ENCODE data around the gene METTL3. TPM values are rescaled to one million over a fixed set of nuclear protein-coding genes. Genes with fewer than 3 reads are reported as not detected.
A peak's percentile ranks its signal among the peaks of the same experiment; 100 is the strongest.

The METTL3 gene
- total RNA-seq, 4 donors from 2014 or later = 70.7 to 83.1 (median 75.4) TPM

GRCh38 chr14:21526672-21527317 lies 15.7 kb upstream of the METTL3 start:
- peak; percentile 35 to 40 for DNase-seq
- Histone ChIP-seq H3K4me1 (peaks cover 11 to 20% of the 10 kb centered on the region in 2 donors), H3K27me3 (no peaks in the 10 kb centered on the region), H3K4me3 (replicated peaks in 1 of 3) (peak overlapping the region in 2 of 3 donors; percentile 78 to 91), H3K36me3 (no peaks in the 10 kb centered on the region), H3K27ac (peak overlapping the region; percentile 64 to 74 (median 73)), H3K9me3 (no peaks in the 10 kb centered on the region)
- WGBS, 2 donors = 8 to 12% methylated on average over 13 of the region's 13 CpGs
- intact Hi-C loops (cut with DNase I) = no loop called here
- TF ChIP-seq CTCF (IDR thresholded peaks at IDR 0.05) (no peak), POLR2A (IDR thresholded peaks at IDR 0.05) (no peak)

GRCh38 chr14:21525962-21526671 lies 15.0 kb upstream of the METTL3 start, which contains the start of gene SALL2:
SALL2 (minus strand) TSS chr14:21526346; CDS start chr14:21526127, 219 bp downstream.
- Histone ChIP-seq H3K36me3 (no peaks in the 10 kb centered on the region), H3K27me3 (no peaks in the 10 kb centered on the region), H3K4me3 (replicated peaks in 1 of 3) (peak within 1 kb of the TSS; percentile 35 to 91 (median 78)), H3K4me1 (peaks cover 14 to 25% of the 10 kb centered on the region in 2 donors), H3K27ac (peak within 1 kb of the TSS; percentile 64 to 74 (median 73)), H3K9me3 (no peaks in the 10 kb centered on the region)
- DNase-seq = peak; percentile 88 to 89
- intact Hi-C loops (cut with DNase I) = no loop called here
- peak in 1 of 2 donors; percentile 56 for TF ChIP-seq POLR2A (IDR thresholded peaks at IDR 0.05)
- no peak for TF ChIP-seq CTCF (IDR thresholded peaks at IDR 0.05)
- 2% methylated on average over 30 to 34 of the region's 43 CpGs for WGBS, 2 donors

- peak; percentile 38 to 54 for DNase-seq
- Histone ChIP-seq H3K4me3 (replicated peaks in 1 of 3) (peak overlapping the region; percentile 35 to 91 (median 78)), H3K9me3 (no peaks in the 10 kb centered on the region), H3K27me3 (no peaks in the 10 kb centered on the region), H3K27ac (peak overlapping the region; percentile 35 to 74 (median 73)), H3K36me3 (no peaks in the 10 kb centered on the region), H3K4me1 (peaks cover 14 to 25% of the 10 kb centered on the region in 2 donors)
- intact Hi-C loops (cut with DNase I) = no loop called here
- TF ChIP-seq CTCF (IDR thresholded peaks at IDR 0.05) = no peak
- no peak for TF ChIP-seq POLR2A (IDR thresholded peaks at IDR 0.05)
- 26% methylated on average over 8 to 12 of the region's 12 CpGs for WGBS, 2 donors
Observed at GRCh38 chr14:21525571-21525961, 14.4 kb upstream of the METTL3 start.

GRCh38 chr14:21524575-21525490 lies 13.7 kb upstream of the METTL3 start:
- WGBS, 2 donors = 64 to 82% methylated on average over 12 to 18 of the region's 18 CpGs
- intact Hi-C loops (cut with DNase I) = no loop called here
- H3K27ac ChIP-seq = peak overlapping the region in 1 of 3 donors; percentile 74
- H3K36me3 ChIP-seq = no peaks in the 10 kb centered on the region
- peak in 1 of 2 donors; percentile 11 for DNase-seq
- peak overlapping the region in 2 of 3 donors; percentile 35 to 78 for H3K4me3 ChIP-seq (replicated peaks in 1 of 3)
- H3K4me1 ChIP-seq = peaks cover 14 to 25% of the 10 kb centered on the region in 2 donors
- H3K27me3 ChIP-seq = no peaks in the 10 kb centered on the region
- no peaks in the 10 kb centered on the region for H3K9me3 ChIP-seq
- TF ChIP-seq CTCF (IDR thresholded peaks at IDR 0.05) = no peak
- TF ChIP-seq POLR2A (IDR thresholded peaks at IDR 0.05) = no peak

Data from thyroid gland (tissue), 4 donors.